Fibroblast of upper back skin (primary cell): Measurements from ENCODE around the gene SMIM20.
A peak's percentile ranks its signal among the peaks of the same experiment; 100 is the strongest.
"Not testable (repeated sequence)": the region's sequence is repeated elsewhere in the genome, so short reads cannot be mapped to it uniquely, and the experiment has no call there.

Experiments used
- DNase-seq: peaks from one replicate; pipeline ENCODE4 v3.0.0-alpha.2; 2013

Gene SMIM20

GRCh38 chr4:25913851-25914669 lies at the start of gene SMIM20:
Gene SMIM20 (plus strand): TSS chr4:25914220. CDS start chr4:25914314, 94 bp downstream.
- peak; percentile 87 for DNase-seq

GRCh38 chr4:25865586-25865985 lies 48.4 kb upstream of the SMIM20 start:
- no peak for DNase-seq

GRCh38 chr4:25866401-25866800 lies 47.6 kb upstream of the SMIM20 start:
- DNase-seq = not testable (repeated sequence)

- no peak for DNase-seq
These were observed 46.2 kb upstream of the SMIM20 start for GRCh38 chr4:25867781-25868294.

GRCh38 chr4:25870081-25870480 lies 43.9 kb upstream of the SMIM20 start:
- DNase-seq = no peak

GRCh38 chr4:25872851-25873631 lies 41.0 kb upstream of the SMIM20 start:
- no peak for DNase-seq

GRCh38 chr4:25873632-25874129 lies 40.3 kb upstream of the SMIM20 start:
- DNase-seq = no peak

- DNase-seq = no peak
These were observed 39.4 kb upstream of the SMIM20 start for GRCh38 chr4:25874655-25875054.

- no peak for DNase-seq
These were observed 38.7 kb upstream of the SMIM20 start for GRCh38 chr4:25875281-25875745.

GRCh38 chr4:25878676-25879075 lies 35.3 kb upstream of the SMIM20 start:
- DNase-seq = no peak

- DNase-seq = no peak
These were observed 34.9 kb upstream of the SMIM20 start for GRCh38 chr4:25879091-25879584.

- no peak for DNase-seq
These were observed 34.4 kb upstream of the SMIM20 start for GRCh38 chr4:25879587-25879986.

- peak; percentile 89 for DNase-seq
These were observed 33.9 kb upstream of the SMIM20 start for GRCh38 chr4:25879991-25880651.

- no peak for DNase-seq
These were observed 32.8 kb upstream of the SMIM20 start for GRCh38 chr4:25881193-25881592.

- no peak for DNase-seq
These were observed 31.8 kb upstream of the SMIM20 start for GRCh38 chr4:25882226-25882625.

- DNase-seq = no peak
These were observed 30.5 kb upstream of the SMIM20 start for GRCh38 chr4:25883565-25883964.

- peak; percentile 79 for DNase-seq
These were observed 29.8 kb upstream of the SMIM20 start for GRCh38 chr4:25884031-25884782.

- DNase-seq = peak; percentile 36
These were observed 25.2 kb upstream of the SMIM20 start for GRCh38 chr4:25888781-25889180.

GRCh38 chr4:25889589-25890503 lies 24.2 kb upstream of the SMIM20 start:
- DNase-seq = no peak

- DNase-seq = no peak
These were observed 23.2 kb upstream of the SMIM20 start for GRCh38 chr4:25890571-25891485.
